GM21786 (cell line): ENCODE measurements around the gene ITFG1.
A peak's percentile ranks its signal among the peaks of the same experiment; 100 is the strongest.
"Not testable (repeated sequence)": the region's sequence is repeated elsewhere in the genome, so short reads cannot be mapped to it uniquely, and the experiment has no call there.

Experiments
- ATAC-seq: cut with Tn5 transposase; IDR thresholded peaks from one replicate; pipeline ENCODE4 v1.9.1; 2021; ENCODE audit not compliant: unreplicated experiment

The ITFG1 gene

GRCh38 chr16:47347021-47347696, 113.7 kb downstream of the ITFG1 start:
- ATAC-seq: not testable (repeated sequence)

- ATAC-seq: no peak
Measured at GRCh38 chr16:47342055-47342454, 118.8 kb downstream of the ITFG1 start.

- not testable (repeated sequence) for ATAC-seq
Measured at GRCh38 chr16:47330562-47330961, 130.3 kb downstream of the ITFG1 start.

GRCh38 chr16:47324309-47324708, 136.6 kb downstream of the ITFG1 start:
- not testable (repeated sequence) for ATAC-seq

- ATAC-seq: no peak
Measured at GRCh38 chr16:47323241-47323640, 137.6 kb downstream of the ITFG1 start.

GRCh38 chr16:47320546-47321310, 140.1 kb downstream of the ITFG1 start:
- ATAC-seq: no peak

- ATAC-seq: no peak
Measured at GRCh38 chr16:47317465-47318240, 143.2 kb downstream of the ITFG1 start.

GRCh38 chr16:47316442-47317015, 144.3 kb downstream of the ITFG1 start:
- no peak for ATAC-seq

GRCh38 chr16:47311738-47312505, 148.9 kb downstream of the ITFG1 start:
- no peak for ATAC-seq

GRCh38 chr16:47310792-47311211, 150.1 kb downstream of the ITFG1 start:
- ATAC-seq: peak; percentile 61

- no peak for ATAC-seq
Measured at GRCh38 chr16:47309581-47310312, 151.1 kb downstream of the ITFG1 start.

- no peak for ATAC-seq
Measured at GRCh38 chr16:47308601-47309000, 152.3 kb downstream of the ITFG1 start.

GRCh38 chr16:47304563-47304962, 156.3 kb downstream of the ITFG1 start:
- no peak for ATAC-seq

- no peak for ATAC-seq
Measured at GRCh38 chr16:47299587-47299986, 161.3 kb downstream of the ITFG1 start.

GRCh38 chr16:47284999-47285398, 175.9 kb downstream of the ITFG1 start:
- no peak for ATAC-seq

- no peak for ATAC-seq
Measured at GRCh38 chr16:47278306-47278970, 182.4 kb downstream of the ITFG1 start.

- ATAC-seq: no peak
Measured at GRCh38 chr16:47276522-47276921, 184.3 kb downstream of the ITFG1 start.

GRCh38 chr16:47262938-47263337, 197.9 kb downstream of the ITFG1 start:
- no peak for ATAC-seq

- no peak for ATAC-seq
Measured at GRCh38 chr16:47260503-47260902, 200.4 kb downstream of the ITFG1 start.
